ENCODE data around the gene CHMP4B.

GRCh38 chr20:33896509-33896908, 85.4 kb downstream of the CHMP4B start:
- TF ChIP-seq POLR2AphosphoS5 (IDR thresholded peaks at IDR 0.05), result no peak
- TF ChIP-seq, protein P1, sequence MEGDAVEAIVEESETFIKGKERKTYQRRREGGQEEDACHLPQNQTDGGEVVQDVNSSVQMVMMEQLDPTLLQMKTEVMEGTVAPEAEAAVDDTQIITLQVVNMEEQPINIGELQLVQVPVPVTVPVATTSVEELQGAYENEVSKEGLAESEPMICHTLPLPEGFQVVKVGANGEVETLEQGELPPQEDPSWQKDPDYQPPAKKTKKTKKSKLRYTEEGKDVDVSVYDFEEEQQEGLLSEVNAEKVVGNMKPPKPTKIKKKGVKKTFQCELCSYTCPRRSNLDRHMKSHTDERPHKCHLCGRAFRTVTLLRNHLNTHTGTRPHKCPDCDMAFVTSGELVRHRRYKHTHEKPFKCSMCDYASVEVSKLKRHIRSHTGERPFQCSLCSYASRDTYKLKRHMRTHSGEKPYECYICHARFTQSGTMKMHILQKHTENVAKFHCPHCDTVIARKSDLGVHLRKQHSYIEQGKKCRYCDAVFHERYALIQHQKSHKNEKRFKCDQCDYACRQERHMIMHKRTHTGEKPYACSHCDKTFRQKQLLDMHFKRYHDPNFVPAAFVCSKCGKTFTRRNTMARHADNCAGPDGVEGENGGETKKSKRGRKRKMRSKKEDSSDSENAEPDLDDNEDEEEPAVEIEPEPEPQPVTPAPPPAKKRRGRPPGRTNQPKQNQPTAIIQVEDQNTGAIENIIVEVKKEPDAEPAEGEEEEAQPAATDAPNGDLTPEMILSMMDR (IDR thresholded peaks at IDR 0.05), result no peak
- TF ChIP-seq POLR2A (IDR thresholded peaks at IDR 0.05; ENCODE audit: low read depth), result no peak

Measured in esophagus muscularis mucosa (tissue), 3 donors.